ENCODE data around the gene MAST1.

DNA sequence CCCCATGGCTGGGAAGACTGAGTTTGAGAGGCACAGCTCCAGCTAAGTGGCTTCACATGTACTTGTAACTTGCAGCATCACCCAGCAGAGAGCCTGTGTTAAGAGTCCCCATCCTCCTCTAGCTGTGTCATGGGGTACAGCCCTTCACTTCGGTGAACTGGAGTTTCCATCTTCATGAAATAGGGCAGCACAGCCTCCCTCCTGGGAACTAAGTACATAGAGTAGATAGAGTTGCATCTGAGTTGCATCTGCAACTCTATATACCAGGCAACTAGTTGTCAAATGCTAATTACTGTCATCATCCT lies 37.9 kb upstream of the MAST1 start:
- TF ChIP-seq, protein P1, sequence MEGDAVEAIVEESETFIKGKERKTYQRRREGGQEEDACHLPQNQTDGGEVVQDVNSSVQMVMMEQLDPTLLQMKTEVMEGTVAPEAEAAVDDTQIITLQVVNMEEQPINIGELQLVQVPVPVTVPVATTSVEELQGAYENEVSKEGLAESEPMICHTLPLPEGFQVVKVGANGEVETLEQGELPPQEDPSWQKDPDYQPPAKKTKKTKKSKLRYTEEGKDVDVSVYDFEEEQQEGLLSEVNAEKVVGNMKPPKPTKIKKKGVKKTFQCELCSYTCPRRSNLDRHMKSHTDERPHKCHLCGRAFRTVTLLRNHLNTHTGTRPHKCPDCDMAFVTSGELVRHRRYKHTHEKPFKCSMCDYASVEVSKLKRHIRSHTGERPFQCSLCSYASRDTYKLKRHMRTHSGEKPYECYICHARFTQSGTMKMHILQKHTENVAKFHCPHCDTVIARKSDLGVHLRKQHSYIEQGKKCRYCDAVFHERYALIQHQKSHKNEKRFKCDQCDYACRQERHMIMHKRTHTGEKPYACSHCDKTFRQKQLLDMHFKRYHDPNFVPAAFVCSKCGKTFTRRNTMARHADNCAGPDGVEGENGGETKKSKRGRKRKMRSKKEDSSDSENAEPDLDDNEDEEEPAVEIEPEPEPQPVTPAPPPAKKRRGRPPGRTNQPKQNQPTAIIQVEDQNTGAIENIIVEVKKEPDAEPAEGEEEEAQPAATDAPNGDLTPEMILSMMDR (conservative IDR thresholded peaks at IDR 0.05; ENCODE audit: low read length): no peak
- TF ChIP-seq EZH2phosphoT487 (IDR thresholded peaks at IDR 0.05; ENCODE audit: borderline replicate concordance): no peak
